B cell (primary cell): ENCODE measurements around the gene JMJD4.

Experiments used
- EZH2 ChIP-seq: IDR thresholded peaks from 2 replicates; pipeline ENCODE4 v1.6.1; 2012; ENCODE audit warnings: borderline replicate concordance, low read depth, mild to moderate bottlenecking, moderate library complexity, low read length; ENCODE audit not compliant: insufficient read depth, poor library complexity, severe bottlenecking
- TF ChIP-seq, protein P1 (sequence below): fragments of 200-600 bp; IDR thresholded peaks from one replicate; pipeline ENCODE4 v1.8.0; 2022; ENCODE audit warnings: antibody characterized with exemption, mild to moderate bottlenecking

GRCh38 chr1:227766653-227767277 is 31.7 kb upstream of the JMJD4 start:
- TF ChIP-seq, protein P1, sequence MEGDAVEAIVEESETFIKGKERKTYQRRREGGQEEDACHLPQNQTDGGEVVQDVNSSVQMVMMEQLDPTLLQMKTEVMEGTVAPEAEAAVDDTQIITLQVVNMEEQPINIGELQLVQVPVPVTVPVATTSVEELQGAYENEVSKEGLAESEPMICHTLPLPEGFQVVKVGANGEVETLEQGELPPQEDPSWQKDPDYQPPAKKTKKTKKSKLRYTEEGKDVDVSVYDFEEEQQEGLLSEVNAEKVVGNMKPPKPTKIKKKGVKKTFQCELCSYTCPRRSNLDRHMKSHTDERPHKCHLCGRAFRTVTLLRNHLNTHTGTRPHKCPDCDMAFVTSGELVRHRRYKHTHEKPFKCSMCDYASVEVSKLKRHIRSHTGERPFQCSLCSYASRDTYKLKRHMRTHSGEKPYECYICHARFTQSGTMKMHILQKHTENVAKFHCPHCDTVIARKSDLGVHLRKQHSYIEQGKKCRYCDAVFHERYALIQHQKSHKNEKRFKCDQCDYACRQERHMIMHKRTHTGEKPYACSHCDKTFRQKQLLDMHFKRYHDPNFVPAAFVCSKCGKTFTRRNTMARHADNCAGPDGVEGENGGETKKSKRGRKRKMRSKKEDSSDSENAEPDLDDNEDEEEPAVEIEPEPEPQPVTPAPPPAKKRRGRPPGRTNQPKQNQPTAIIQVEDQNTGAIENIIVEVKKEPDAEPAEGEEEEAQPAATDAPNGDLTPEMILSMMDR, result no peak
- no peak for TF ChIP-seq EZH2
